Neural cell (in vitro differentiated cells): ENCODE data around the gene RANBP10. TPM values are rescaled to one million over a fixed set of nuclear protein-coding genes. Genes with fewer than 3 reads are reported as not detected.

Experiments used
- H2AFZ ChIP-seq: fragments of 200-600, 300-800 bp; sonication (generic), shearing (Covaris generic); 2 replicates; pipeline ENCODE4 v1.6.0; 2014; ENCODE audit warnings: low read depth, mild to moderate bottlenecking, antibody characterized with exemption, low read length, moderate library complexity
- H3F3A ChIP-seq: fragments of 200-600 bp; shearing (Covaris generic); 2 replicates; pipeline ENCODE4 v1.6.1; 2016; ENCODE audit warnings: mild to moderate bottlenecking, moderate library complexity, mixed read lengths, antibody characterized with exemption, low read length; ENCODE audit not compliant: insufficient read depth, poor library complexity, severe bottlenecking
- H3K27ac ChIP-seq: fragments of 200-600, 300-800 bp; sonication (generic), shearing (Covaris generic); 2 replicates; pipeline ENCODE4 v1.5.1; 2014; ENCODE audit warnings: mild to moderate bottlenecking, low read length, moderate library complexity
- H3K27me3 ChIP-seq: fragments of 300-800, 200-600 bp; sonication (generic), shearing (Covaris generic); 2 replicates; pipeline ENCODE4 v1.6.0; 2014; ENCODE audit warnings: mild to moderate bottlenecking, low read depth, low read length, moderate library complexity; ENCODE audit not compliant: insufficient read depth
- H3K36me3 ChIP-seq: fragments of 300-800, 200-600 bp; sonication (generic), shearing (Covaris generic); 2 replicates; pipeline ENCODE4 v1.5.1; 2014; ENCODE audit warnings: mild to moderate bottlenecking, antibody characterized with exemption, low read length, moderate library complexity; ENCODE audit not compliant: insufficient read depth
- H3K4me2 ChIP-seq: fragments of 300-800, 200-600 bp; sonication (generic), shearing (Covaris generic); 2 replicates; pipeline ENCODE4 v1.6.0; 2014; ENCODE audit warnings: mild to moderate bottlenecking, low read length
- H3K4me3 ChIP-seq: fragments of 300-800, 200-600 bp; sonication (generic), shearing (Covaris generic); 2 replicates; pipeline ENCODE4 v1.5.1; 2014; ENCODE audit warnings: mild to moderate bottlenecking, low read length, moderate library complexity
- H3K79me2 ChIP-seq: fragments of 200-600 bp; shearing (Covaris generic); replicated peaks from 2 replicates; pipeline ENCODE4 v1.6.0; 2014; ENCODE audit warnings: mild to moderate bottlenecking, low read length, moderate library complexity; ENCODE audit not compliant: insufficient read depth
- H3K9ac ChIP-seq: fragments of 300-800, 200-600 bp; sonication (generic), shearing (Covaris generic); 2 replicates; pipeline ENCODE4 v1.6.1; 2016; ENCODE audit warnings: mild to moderate bottlenecking, low read length, mixed read lengths
- H3K9me2 ChIP-seq: fragments of 200-600 bp; shearing (Covaris generic); 2 replicates; pipeline ENCODE4 v1.6.1; 2016; ENCODE audit warnings: mild to moderate bottlenecking, low read length, mixed read lengths; ENCODE audit not compliant: insufficient read depth
- H3K9me3 ChIP-seq: fragments of 200-600, 300-800 bp; sonication (generic), shearing (Covaris generic); 2 replicates; pipeline ENCODE4 v1.6.1; 2016; ENCODE audit warnings: mild to moderate bottlenecking, mixed run types, low read length, moderate library complexity, mixed read lengths
- H4K20me1 ChIP-seq: fragments of 200-600 bp; shearing (Covaris generic); 2 replicates; pipeline ENCODE4 v1.6.1; 2016; ENCODE audit warnings: mild to moderate bottlenecking, mixed run types; ENCODE audit not compliant: insufficient read depth
- CTCF ChIP-seq: fragments of 450-650 bp; IDR thresholded peaks from 2 replicates; pipeline ENCODE4 v1.5.1; 2014; ENCODE audit warnings: antibody characterized with exemption, mild to moderate bottlenecking, moderate library complexity; ENCODE audit not compliant: poor library complexity, severe bottlenecking
- EP300 ChIP-seq: fragments of 450-650 bp; conservative IDR thresholded peaks from 2 replicates; pipeline ENCODE4 v1.6.1; 2014; ENCODE audit warnings: antibody characterized with exemption, mild to moderate bottlenecking, moderate library complexity; ENCODE audit not compliant: poor library complexity, severe bottlenecking
- EZH2 ChIP-seq: fragments of 200-600, 300-800 bp; shearing (Covaris generic), sonication (generic); IDR thresholded peaks from 2 replicates; pipeline ENCODE4 v1.6.1; 2014; ENCODE audit warnings: antibody characterized with exemption, low read length, borderline replicate concordance, mild to moderate bottlenecking; ENCODE audit not compliant: insufficient read depth, poor library complexity, severe bottlenecking
- MXI1 ChIP-seq: fragments of 450-650 bp; conservative IDR thresholded peaks from 2 replicates; pipeline ENCODE4 v1.6.1; 2014; ENCODE audit warnings: antibody characterized with exemption, mild to moderate bottlenecking; ENCODE audit not compliant: poor library complexity, severe bottlenecking
- POLR2AphosphoS5 ChIP-seq: IDR thresholded peaks from 2 replicates; pipeline ENCODE4 v1.6.1; 2012
- RAD21 ChIP-seq: fragments of 450-650 bp; conservative IDR thresholded peaks from 2 replicates; pipeline ENCODE4 v1.6.1; 2014; ENCODE audit warnings: antibody characterized with exemption, mild to moderate bottlenecking, moderate library complexity
- REST ChIP-seq: IDR thresholded peaks from 2 replicates; pipeline ENCODE4 v1.6.1; 2012; ENCODE audit warnings: borderline replicate concordance
- SMC3 ChIP-seq: fragments of 450-650 bp; conservative IDR thresholded peaks from 2 replicates; pipeline ENCODE4 v1.6.1; 2014; ENCODE audit warnings: antibody characterized with exemption, mild to moderate bottlenecking, moderate library complexity; ENCODE audit not compliant: poor library complexity
- TAF1 ChIP-seq: IDR thresholded peaks from 2 replicates; pipeline ENCODE4 v1.6.1; 2012; ENCODE audit warnings: low read depth
- polyA plus RNA-seq: library from polyadenylated mRNA; depleted of rRNA; stranded (reverse); fragments of >200 nt; gene quantifications from 2 replicates; pipeline ENCODE4 v1.2.3, GENCODE V29; 2014

RANBP10 gene
- polyA plus RNA-seq, 1 donor from 2014 or later = 10.9 TPM

DNA sequence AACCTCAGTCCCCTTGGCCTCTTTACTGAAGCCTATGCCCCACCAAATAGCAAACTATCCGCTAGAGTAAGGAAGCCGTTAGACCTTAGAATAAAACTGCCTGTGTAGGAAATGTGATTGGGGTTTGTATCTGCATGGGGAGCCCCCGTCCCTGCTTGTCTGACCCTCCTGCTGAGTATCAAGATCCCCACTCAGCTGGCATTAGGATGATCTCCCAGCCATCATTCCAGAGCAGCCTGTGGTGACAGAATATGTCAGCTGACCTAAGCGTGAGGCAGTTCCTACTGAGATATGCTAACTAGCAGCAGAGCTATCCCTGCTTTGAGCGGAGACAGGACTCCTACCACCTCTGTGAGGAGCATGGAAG is 86.6 kb downstream of the RANBP10 start:
- Histone ChIP-seq H3K9me3 (no peaks in the 10 kb centered on the region), H3K36me3 (no peaks in the 10 kb centered on the region), H3K9ac (peak overlapping the region; percentile 98), H3K4me3 (peak overlapping the region; percentile 80), H2AFZ (peak overlapping the region; percentile 86), H3K4me2 (peak overlapping the region; percentile 96), H3K27me3 (no peaks in the 10 kb centered on the region), H3K9me2 (no peaks in the 10 kb centered on the region), H4K20me1 (no peaks in the 10 kb centered on the region), H3K27ac (peak overlapping the region; percentile 87), H3F3A (no peaks in the 10 kb centered on the region), H3K79me2 (peaks cover 41% of the 10 kb centered on the region)
- TF ChIP-seq POLR2AphosphoS5 (peak; percentile 57), TAF1 (no peak)

- no peaks in the 10 kb centered on the region for H3K9me3 ChIP-seq
- peak within 1 kb of the TSS; percentile 98 for H3K9ac ChIP-seq
- no peaks in the 10 kb centered on the region for H3K27me3 ChIP-seq
- H3K4me2 ChIP-seq = peak within 1 kb of the TSS; percentile 96
- H3K4me3 ChIP-seq = peak within 1 kb of the TSS; percentile 80
- H3F3A ChIP-seq = no peaks in the 10 kb centered on the region
- H3K36me3 ChIP-seq = no peaks in the 10 kb centered on the region
- TF ChIP-seq REST (peak; percentile 74), POLR2AphosphoS5 (peak; percentile 93), EZH2 (no peak), TAF1 (peak; percentile 68), SMC3 (peak; percentile 35), EP300 (peak; percentile 28), CTCF (no peak), MXI1 (peak; percentile 95), RAD21 (peak; percentile 37)
- no peaks in the 10 kb centered on the region for H3K9me2 ChIP-seq
- H2AFZ ChIP-seq = peak within 1 kb of the TSS; percentile 86
- H3K27ac ChIP-seq = peak within 1 kb of the TSS; percentile 87
- peaks cover 47% of the 10 kb centered on the region for H3K79me2 ChIP-seq
- no peaks in the 10 kb centered on the region for H4K20me1 ChIP-seq
Observed at GRCh38 chr16:67719048-67719777, 87.1 kb downstream of the RANBP10 start, which contains the start of gene GFOD2. Gene GFOD2 (minus strand): TSS chr16:67719316. CDS start chr16:67685715, 33,601 bp downstream.
